GDM1 (cell line): ENCODE measurements around the gene C2orf76.
"Not testable (repeated sequence)": the region's sequence is repeated elsewhere in the genome, so short reads cannot be mapped to it uniquely, and the experiment has no call there.

Source experiments
- DNase-seq: peaks from one replicate; lab custom pipeline; 2025; lab: John Stamatoyannopoulos, UW

C2orf76 gene

DNA sequence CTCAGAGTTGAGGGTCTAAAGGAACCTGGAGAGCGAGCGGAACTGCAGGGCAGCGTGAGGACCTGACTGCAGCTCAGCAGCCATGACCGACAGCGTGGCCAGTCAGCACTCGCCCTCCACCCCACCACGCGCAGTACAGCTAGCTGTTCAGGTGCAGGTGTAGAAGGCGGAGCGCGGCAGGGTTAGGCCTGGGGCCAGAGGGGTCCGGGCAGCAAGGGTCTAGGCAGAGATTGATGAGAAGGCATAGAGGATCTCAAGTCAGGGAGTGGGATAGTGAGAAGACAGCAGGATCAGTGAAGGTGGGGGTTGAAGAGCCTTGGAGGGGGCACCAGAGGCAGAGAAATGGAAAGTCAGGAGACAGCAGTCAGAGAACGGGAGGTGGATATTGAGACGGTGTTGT, 72.0 kb downstream of the C2orf76 start:
- no peak for DNase-seq

DNA sequence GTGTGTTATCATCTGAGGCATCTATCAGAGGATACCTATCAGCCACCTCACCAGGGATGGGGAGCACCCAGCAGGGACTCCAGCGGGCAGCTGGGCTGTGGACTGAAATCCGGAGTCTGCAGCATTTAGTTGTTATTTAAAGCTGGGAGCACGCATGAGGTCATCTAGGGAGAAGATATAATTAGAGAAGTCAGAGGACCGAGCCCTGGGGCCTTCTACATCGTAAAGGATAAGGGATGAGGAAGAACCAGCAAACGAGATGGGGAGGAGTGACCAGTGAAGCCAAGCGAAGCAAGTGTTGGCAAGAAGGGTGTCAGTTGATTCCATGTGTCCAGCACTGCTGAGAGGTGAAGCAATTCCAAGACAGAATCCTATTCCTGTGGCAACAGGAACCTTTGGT, 72.7 kb downstream of the C2orf76 start:
- DNase-seq: no peak

DNA sequence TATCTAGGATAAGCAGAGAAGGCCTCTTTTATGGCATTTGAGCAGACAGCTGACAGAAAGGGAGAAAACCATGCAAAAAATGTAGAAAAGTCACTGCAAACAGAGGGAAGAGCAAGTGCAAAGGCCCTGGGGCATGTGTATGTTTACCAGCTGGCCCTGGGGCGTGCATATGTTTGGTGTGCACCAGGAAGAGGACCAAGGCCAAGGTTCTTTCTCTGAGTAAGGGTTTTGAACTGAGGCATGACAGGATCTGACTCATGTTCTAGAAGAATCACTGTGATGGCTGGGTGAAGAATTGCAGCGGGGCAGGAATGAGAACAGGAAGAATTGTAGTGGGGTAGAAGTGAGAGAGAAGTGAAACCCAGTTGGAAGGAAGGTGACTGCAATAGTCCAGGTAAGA, 73.4 kb downstream of the C2orf76 start:
- DNase-seq: no peak

- DNase-seq: no peak
Observed at GRCh38 chr2:119292226-119292625, 74.4 kb downstream of the C2orf76 start.

- no peak for DNase-seq
Observed at GRCh38 chr2:119291588-119292167, 75.0 kb downstream of the C2orf76 start.

DNA sequence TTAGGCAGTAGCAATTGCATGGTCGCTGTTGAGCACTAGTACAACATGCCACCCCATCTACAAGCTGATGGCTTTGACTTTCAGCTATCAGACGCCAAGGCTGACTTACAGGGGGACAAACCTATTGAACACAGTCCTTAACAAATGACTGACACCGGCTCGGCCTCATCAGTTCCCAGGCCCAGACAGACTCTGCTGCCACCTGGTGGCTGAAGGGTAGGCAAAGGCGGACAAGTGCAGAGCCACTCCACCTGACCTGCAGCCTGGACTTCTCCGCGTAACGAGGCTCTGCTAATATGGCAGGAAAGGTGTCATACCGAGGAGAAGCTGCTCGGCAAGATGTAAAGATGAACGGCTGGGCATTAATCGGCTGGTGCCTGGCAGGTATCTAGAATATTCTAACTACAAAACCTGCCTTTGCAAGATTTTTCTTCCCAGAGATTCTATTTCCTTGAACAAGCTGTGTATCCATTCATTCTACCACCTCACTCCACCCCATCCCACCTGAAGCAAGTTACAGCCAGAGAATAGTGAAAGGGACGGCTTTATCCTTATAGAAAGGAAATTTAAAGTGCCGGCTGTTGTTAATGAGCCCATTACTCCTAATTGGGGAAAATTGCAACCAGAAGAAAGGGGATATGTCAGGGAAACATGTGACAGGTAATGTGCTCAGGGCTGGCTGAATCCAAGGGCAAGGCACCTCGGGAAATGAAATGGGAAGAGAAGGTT, 75.6 kb downstream of the C2orf76 start:
- peak; percentile 35 for DNase-seq

DNA sequence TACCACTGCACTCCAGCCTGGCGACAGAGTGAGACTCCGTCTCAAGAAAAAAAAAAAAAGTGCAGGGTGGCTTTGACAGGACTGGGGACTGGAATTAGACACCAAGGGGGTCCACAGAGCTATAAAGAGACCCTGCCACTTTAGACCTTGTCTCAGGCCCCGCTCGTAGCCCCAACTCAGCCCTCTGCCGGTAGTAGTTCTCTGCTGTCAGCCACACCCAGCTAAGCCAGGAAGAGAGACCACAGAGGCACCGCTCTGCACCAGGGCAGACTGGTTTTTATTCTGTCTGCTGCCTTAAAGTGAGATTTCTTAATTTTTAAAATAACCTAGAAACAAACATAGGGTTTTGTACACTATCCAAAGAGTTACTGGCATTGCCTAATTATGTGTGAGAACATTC, 77.0 kb downstream of the C2orf76 start:
- DNase-seq: no peak

GRCh38 chr2:119289093-119289492, 77.5 kb downstream of the C2orf76 start:
- no peak for DNase-seq

DNA sequence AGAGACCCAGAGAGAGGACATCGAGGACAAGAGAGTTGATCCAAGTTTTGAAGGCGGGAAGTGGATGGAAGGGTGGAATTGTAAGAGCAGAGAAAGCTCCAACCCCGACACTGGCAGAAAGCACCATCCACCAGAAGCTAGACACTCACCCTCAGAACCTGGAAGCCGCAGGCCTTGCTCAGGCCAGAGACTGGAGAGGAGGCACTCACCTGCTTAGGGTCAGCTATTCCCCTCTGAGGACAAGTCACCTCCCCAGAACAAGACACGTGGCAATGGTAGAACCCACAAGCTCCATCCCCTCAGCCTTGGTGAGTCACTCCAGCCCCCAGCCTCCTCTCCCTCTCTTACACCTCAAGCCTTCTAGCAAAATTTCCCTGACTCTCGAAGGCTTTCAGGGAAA, 78.1 kb downstream of the C2orf76 start:
- DNase-seq: no peak

- no peak for DNase-seq
Observed at GRCh38 chr2:119286661-119287060, 80.0 kb downstream of the C2orf76 start.

DNA sequence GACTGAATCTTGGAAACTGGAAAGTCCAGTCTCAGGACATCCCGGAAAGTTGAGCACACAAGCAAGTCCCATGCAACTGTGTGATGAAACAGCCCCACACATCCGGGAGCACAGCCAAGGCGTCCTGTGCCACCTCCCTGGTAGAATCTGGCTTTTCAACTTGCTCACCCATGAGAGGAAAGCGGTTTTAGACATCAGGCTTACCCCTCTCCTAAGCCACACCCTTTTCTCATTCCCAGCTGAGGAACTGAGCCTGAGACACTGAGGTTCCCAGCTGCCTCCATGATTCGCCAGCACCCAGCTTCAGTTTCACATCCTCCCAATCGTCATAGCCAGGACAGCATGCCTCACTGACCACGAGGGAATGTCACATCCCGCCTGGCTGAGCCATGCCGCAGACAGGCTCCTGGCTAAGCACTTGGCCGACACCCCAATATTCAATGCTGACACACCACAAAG, 82.7 kb downstream of the C2orf76 start:
- no peak for DNase-seq

GRCh38 chr2:119282996-119283511, 83.6 kb downstream of the C2orf76 start:
- no peak for DNase-seq

DNA sequence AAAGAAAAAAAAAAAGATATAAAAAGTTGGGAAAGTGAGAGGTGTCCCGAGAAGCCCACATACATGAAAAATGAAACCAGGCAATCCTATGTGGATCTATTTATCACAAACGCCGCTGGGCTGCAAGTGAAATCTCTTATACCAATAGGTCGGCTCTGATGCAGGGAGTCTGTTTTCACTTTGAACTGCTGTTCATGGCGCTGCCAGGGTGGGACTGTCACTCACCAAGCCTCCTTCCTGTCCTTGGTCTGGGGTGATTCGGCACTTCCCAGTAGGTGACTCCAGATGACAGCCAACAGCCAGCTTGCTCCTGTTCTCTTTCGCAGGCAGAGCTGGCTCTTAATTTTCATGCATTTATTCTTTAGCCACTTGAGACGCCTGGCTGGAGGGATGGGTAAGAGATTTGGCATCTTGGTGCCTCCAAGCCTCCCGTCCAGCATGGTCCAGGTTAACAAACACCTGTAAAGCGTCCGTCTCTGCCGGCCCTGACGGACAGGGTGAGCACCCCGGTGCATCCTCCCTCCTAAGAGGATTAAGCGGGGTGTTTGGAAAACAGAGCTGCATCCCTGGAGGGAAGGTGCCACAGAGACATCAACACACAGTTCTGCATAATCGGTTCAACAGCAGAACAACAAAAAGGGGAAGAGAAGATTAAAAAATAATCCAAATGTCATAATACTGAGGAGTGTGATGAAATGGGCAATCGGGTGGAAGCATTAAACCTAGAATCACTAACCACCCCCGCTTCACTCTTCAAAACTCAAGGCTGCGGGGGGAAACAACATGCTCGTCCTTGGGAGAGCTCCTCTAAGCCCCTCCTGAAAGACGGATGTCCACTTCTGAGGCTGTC, 84.3 kb downstream of the C2orf76 start:
- DNase-seq: no peak

DNA sequence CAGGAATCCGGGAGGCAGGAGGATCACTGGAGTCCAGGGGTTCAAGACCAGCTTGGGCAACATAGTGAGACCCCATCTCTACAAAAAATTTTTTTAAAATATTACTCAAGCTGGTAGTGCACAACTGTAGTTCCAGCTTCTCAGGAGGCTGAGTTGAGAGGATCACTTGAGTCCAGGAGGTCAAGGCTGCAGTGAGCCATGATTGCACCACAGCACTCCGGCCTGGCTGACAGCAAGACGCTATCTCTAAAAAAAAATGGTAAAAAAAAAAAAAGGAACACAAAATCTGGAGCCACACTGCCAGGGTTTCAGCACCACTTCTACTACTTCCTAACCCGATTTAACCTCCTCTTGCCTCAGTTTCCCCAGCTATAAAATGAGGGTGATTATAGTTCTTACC, 86.0 kb downstream of the C2orf76 start:
- no peak for DNase-seq

- no peak for DNase-seq
Observed at GRCh38 chr2:119279666-119280065, 87.0 kb downstream of the C2orf76 start.

DNA sequence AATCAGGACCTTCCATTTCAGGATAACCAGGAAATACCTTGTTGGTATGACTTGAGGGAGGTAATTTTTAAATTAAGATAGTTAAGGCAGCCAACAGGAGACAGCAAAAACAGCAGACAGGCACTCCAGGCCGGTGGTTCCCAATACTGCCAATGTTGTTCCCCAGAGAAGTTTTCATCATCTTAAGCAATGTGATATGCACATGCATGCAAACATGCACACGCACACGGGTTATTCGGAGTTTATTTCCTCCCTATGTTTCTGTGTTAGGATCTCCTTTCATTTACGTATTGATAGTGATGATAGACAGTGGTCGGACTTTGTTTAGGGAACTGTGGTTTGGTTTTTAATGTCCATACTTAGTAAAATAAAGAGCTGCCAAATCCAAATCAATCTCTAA, 87.7 kb downstream of the C2orf76 start:
- DNase-seq: no peak

- not testable (repeated sequence) for DNase-seq
Observed at GRCh38 chr2:119278385-119278784, 88.2 kb downstream of the C2orf76 start.

DNA sequence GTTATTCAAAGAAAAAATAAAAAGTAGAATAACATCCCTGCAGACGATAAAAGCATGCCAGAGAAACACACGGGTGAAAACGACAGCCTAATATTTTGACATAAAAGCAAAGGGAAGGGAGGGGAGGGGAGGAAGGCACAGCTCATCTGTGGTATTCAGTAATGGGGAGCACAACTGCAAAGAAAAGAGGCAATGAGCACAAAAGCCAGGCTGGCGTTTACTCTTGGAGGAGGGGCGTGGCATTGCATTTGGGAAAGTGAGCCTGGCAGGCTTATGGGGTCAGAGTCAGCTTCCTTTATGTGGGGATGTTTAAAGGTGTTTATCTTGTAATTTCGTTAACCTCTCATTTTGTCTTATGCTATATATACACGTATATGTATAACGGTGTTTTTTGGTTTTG, 89.8 kb downstream of the C2orf76 start:
- DNase-seq: no peak

GRCh38 chr2:119267604-119268003, 99.0 kb downstream of the C2orf76 start:
- DNase-seq: no peak

DNA sequence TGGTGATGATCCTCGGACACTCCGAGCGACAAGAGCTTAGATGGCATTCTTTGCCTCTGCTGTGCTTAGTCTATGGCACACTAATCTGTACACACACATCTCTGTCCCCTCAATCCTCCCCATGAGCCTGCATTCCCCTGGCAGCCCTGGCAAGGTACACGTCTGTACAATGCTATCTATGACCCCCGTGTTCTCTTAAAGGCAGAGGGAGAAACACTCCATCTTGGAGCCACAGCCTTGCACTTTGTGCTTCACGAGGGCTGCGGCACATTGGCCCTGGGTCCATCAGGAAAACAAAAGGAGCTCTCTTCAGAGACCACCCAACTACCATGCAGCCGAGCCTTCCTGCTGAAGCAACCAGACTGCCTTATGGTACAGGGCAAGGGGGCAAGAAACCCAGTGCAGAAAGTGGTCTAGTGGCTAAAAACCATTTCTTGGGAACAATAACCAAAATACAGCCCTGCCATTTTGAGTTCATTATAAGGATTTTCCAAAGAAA, 100.5 kb downstream of the C2orf76 start:
- no peak for DNase-seq

DNA sequence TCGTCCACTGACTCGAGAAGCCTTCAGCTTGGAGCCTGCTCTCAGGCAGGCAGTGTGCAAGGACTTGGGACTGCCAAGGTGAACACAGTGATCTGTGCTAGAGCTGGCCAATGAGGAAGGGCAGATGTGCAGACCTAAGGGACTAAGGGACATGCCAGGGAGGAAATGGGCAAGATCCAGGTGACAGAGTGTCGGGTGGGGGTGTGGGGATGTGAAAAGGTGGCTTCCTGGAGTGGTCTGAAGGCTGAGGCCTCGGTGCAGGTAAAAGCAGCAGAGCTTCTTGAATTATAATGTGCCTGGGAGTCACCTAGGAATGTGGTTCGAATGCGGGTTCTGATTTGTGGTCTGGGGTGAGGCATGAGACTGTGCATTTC, 101.0 kb downstream of the C2orf76 start:
- no peak for DNase-seq
